HUES48 (cell line): ENCODE data around the gene MTERF2.

Source experiments
- H3K27ac ChIP-seq: one replicate; pipeline ENCODE4 v1.7.0; 2013; ENCODE audit warnings: low read depth, low read length, inconsistent platforms
- H3K27me3 ChIP-seq: 2 replicates; pipeline ENCODE4 v1.6.1; 2013; ENCODE audit warnings: mild to moderate bottlenecking, low read length; ENCODE audit not compliant: control insufficient read depth, insufficient read depth
- H3K36me3 ChIP-seq: 2 replicates; pipeline ENCODE4 v1.6.1; 2013; ENCODE audit warnings: low read length; ENCODE audit not compliant: control insufficient read depth, insufficient read depth
- H3K4me1 ChIP-seq: 2 replicates; pipeline ENCODE4 v1.6.1; 2013; ENCODE audit warnings: mild to moderate bottlenecking, low read length; ENCODE audit not compliant: control insufficient read depth, insufficient read depth
- H3K4me3 ChIP-seq: 2 replicates; pipeline ENCODE4 v1.5.1; 2013; ENCODE audit warnings: mild to moderate bottlenecking, low read depth, low read length
- H3K9ac ChIP-seq: 2 replicates; pipeline ENCODE4 v1.6.1; 2013; ENCODE audit warnings: mild to moderate bottlenecking, low read depth, low read length, moderate library complexity
- H3K9me3 ChIP-seq: 2 replicates; pipeline ENCODE4 v1.6.1; 2013; ENCODE audit warnings: low read length; ENCODE audit not compliant: control insufficient read depth, insufficient read depth

MTERF2 gene

DNA sequence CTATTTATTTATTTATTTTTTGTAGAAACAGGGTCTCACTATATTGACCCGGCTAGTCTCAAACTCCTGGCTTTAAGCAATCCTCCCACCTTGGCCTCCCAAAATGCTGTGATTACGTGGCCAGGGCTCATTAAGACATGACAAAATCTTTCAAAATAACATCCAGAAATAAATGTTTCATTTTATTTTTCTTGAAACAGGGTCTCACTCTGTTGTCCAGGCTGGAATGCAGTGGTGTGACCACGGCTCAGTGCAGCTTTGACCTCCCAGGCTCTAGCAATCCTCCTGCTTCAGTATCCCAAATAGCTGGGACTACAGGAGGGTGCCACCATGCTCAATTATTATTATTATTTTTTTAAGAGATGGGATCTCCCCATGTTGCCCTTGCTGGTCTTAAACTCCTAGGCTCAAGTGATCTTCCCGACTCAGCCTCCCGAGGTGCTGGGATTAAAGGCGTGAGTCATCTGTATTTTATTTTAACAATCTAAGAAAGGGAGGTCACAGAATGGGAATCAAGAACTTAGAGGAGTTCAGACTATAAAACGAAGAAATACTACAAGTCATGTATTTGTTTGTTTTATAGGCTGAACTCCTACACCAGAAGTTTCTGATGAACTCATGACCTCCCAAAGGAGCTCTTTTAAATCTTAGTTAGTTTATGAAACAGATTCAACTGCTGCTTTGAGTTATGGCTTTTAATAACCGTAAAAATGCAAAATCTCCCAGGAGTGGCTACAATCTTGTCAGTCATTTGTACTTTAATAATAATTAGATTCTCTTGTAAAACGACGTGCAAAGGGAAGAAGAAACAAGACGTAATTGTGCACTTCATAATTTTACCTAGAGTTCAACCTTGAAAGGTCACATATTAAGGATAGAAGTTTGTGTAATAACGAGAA is 33.3 kb downstream of the MTERF2 start:
- Histone ChIP-seq H3K9ac (no peak overlapping the region), H3K27me3 (peaks cover 6% of the 10 kb centered on the region; the same call in 1 of the 2 replicates), H3K4me3 (no peak overlapping the region), H3K36me3 (no peaks in the 10 kb centered on the region), H3K9me3 (no peaks in the 10 kb centered on the region), H3K4me1 (peaks cover 6% of the 10 kb centered on the region; the same call in 1 of the 2 replicates), H3K27ac (no peak overlapping the region)

DNA sequence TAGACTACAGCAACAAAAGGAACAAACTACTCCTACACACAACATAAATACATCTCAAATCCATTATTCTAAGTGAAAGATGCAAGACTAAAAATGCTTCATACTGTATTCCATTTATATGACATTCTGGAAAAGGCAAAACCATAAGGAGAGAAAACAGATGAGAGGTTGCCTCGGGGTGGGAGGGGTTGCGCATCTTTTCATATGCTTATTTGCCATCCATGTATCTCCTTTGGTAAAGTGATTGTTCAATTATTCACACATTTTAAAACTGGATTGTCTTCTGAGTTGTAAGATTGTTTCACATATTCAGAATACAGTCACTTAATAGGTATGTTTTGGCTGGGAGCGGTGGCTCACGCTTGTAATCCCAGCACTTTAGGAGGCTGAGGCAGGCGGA is 36.4 kb downstream of the MTERF2 start:
- H3K27me3 ChIP-seq = peaks cover 6% of the 10 kb centered on the region; the same call in 1 of the 2 replicates
- H3K4me3 ChIP-seq = no peak overlapping the region
- no peak overlapping the region for H3K9ac ChIP-seq
- peaks cover 8% of the 10 kb centered on the region; the same call in 1 of the 2 replicates for H3K9me3 ChIP-seq
- no peaks in the 10 kb centered on the region for H3K36me3 ChIP-seq
- H3K4me1 ChIP-seq = no peaks in the 10 kb centered on the region
- H3K27ac ChIP-seq = no peak overlapping the region

DNA sequence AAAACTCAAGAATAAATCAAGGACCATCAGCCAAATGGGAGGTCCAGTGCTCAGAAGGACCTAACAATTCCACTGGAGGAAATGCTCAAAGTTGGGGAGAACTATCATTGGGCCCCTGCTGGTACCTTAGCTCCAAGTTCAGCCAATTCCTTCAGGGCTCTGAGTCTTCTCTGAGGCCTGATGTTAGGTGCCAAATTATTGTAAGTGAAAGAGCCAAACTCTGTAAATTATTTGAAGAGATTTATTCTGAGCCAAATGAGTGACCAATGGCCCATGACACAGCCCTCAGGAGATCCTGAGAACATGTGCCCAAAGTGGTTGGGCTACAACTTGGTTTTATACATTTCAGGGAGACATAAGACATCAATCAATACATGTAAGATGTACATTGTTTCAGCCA is 39.5 kb downstream of the MTERF2 start:
- H3K36me3 ChIP-seq = no peaks in the 10 kb centered on the region
- peaks cover 29% of the 10 kb centered on the region; the same call in 1 of the 2 replicates for H3K9me3 ChIP-seq
- no peak overlapping the region for H3K27ac ChIP-seq
- H3K4me3 ChIP-seq = no peak overlapping the region
- no peaks in the 10 kb centered on the region for H3K4me1 ChIP-seq
- H3K9ac ChIP-seq = no peak overlapping the region
- H3K27me3 ChIP-seq = no peaks in the 10 kb centered on the region

DNA sequence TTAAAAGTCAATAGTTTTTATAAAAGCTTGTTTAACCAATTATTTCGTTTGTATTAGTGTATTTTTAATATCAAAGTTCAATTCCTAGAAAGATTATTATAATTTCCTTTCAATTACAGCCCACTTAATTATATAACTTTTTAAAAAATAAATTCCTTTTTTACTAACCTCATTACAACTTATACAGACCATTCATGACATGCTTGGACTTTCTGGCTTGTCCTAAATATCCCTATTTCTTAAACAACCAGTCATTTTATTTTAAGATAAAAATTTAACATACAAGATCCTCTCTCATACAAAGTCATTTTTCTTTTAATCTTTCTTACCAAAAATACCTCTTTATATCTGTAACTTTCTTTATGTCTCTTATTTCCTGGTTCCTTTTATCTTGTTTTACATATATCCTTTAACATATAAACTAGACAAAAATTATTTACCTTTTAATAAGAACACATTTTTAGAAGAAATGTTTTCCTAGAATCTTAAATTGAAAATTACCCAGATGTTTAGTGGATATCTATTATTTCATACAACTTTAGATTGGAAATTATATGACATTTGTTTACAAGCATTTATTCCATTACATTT is 41.6 kb downstream of the MTERF2 start:
- Histone ChIP-seq H3K9me3 (peaks cover 29% of the 10 kb centered on the region), H3K27ac (no peak overlapping the region), H3K27me3 (no peaks in the 10 kb centered on the region), H3K4me3 (no peak overlapping the region), H3K36me3 (no peaks in the 10 kb centered on the region), H3K9ac (no peak overlapping the region), H3K4me1 (no peaks in the 10 kb centered on the region)

DNA sequence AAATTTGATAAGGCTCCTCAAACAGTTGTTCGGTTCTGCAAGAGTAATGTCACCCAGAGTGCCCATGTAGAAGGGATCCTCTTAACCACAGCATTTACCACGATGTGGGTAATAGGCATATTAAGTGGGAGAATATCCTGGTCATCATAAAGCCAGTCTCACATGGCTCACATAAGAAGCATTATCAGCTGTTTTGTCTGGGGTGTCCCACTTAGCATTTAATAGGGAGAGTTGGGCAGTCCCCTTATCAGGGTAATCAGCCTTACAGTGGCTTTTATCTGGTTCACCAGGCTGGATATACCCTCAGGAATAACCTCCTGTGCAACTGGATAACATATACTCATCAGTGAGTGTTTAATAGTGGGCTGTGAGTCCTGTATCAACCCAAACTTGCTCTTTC is 44.2 kb downstream of the MTERF2 start:
- no peaks in the 10 kb centered on the region for H3K27me3 ChIP-seq
- no peaks in the 10 kb centered on the region for H3K4me1 ChIP-seq
- no peak overlapping the region for H3K9ac ChIP-seq
- peaks cover 42% of the 10 kb centered on the region for H3K9me3 ChIP-seq
- no peak overlapping the region for H3K27ac ChIP-seq
- H3K36me3 ChIP-seq = no peaks in the 10 kb centered on the region
- H3K4me3 ChIP-seq = no peak overlapping the region

DNA sequence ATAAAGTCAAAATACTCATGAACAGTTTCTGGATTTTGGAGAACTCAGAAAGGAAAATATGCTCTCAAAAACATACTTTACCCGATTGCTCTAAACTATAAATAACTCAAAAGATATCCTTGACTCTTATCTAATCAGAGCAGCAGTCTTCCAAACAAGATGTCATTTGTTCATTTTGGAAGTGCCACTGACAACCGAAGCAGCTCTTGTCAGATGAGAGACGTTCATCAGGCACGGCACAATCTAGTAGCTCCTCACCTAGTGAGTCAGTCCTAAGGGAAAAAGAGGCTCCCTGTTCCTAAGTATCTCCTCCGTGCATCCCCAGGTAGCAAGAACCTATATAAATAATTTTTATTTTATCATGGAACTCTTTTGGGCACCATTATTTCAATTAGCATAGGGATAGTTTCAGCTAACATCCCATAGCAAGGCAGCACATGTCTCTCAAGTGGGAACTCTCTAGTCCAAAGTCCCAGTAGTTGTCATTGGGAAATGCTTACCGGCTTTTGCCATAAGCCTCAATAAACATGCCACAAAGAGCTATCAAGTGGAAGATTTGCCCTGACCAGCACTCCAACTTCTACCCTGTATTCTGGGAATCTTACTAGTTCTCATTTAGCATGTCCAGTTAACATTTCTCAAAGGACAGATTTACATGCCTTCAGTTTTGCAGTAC is 45.3 kb downstream of the MTERF2 start:
- Histone ChIP-seq H3K27me3 (no peaks in the 10 kb centered on the region), H3K36me3 (no peaks in the 10 kb centered on the region), H3K4me1 (no peaks in the 10 kb centered on the region), H3K9ac (no peak overlapping the region), H3K9me3 (peaks cover 37% of the 10 kb centered on the region), H3K4me3 (no peak overlapping the region), H3K27ac (no peak overlapping the region)

DNA sequence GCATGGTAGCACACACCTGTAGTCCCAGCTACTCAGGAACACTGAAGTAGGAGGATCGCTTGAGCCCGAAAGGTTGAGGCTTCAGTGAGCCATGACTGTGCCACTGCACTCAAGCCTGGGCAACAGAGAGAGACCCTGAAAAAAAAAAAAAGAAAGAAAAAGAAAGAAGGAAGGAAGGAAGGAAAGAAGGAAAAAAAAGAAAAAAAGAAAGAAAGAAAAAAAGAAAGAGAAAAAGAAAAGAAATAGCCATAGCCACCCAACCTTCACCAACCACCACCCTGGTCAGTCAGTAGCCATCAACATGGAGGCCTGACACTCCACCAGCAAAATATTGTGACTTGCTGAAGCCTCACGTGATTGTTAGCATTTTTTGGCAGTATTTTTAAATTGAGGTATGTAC is 52.7 kb downstream of the MTERF2 start:
- no peak overlapping the region for H3K9ac ChIP-seq
- H3K27me3 ChIP-seq = no peaks in the 10 kb centered on the region
- peaks cover 7% of the 10 kb centered on the region; the same call in 1 of the 2 replicates for H3K9me3 ChIP-seq
- H3K4me1 ChIP-seq = no peaks in the 10 kb centered on the region
- no peak overlapping the region for H3K27ac ChIP-seq
- no peak overlapping the region for H3K4me3 ChIP-seq
- no peaks in the 10 kb centered on the region for H3K36me3 ChIP-seq
